MM.1S (cell line): ENCODE measurements around the gene SDC1.

Experiments
- CTCF ChIP-seq: fragments of 300-600 bp; sonication (generic); IDR thresholded peaks from 2 replicates; pipeline ENCODE4 v1.5.1; 2016; ENCODE audit warnings: antibody characterized with exemption, low read length, mixed read lengths
- EZH2 ChIP-seq: fragments of 300-600 bp; sonication (generic); optimal IDR thresholded peaks from 2 replicates; pipeline ENCODE3; 2017; ENCODE audit warnings: low read depth, mild to moderate bottlenecking, antibody characterized with exemption, low read length, mixed read lengths
- EZH2phosphoT487 ChIP-seq: fragments of 300-600 bp; sonication (generic); IDR thresholded peaks from 2 replicates; pipeline ENCODE4 v1.6.1; 2018; ENCODE audit warnings: antibody characterized with exemption, low read length

GRCh38 chr2:20203521-20204225 lies 21.3 kb downstream of the SDC1 start:
- TF ChIP-seq CTCF (no peak), EZH2phosphoT487 (no peak), EZH2 (no peak)
